Smooth muscle cell (in vitro differentiated cells): ENCODE measurements around the gene ABHD4. TPM values are rescaled to one million over a fixed set of nuclear protein-coding genes. Genes with fewer than 3 reads are reported as not detected.
A peak's percentile ranks its signal among the peaks of the same experiment; 100 is the strongest.

Experiments used
- DNase-seq: peaks from one replicate; lab custom pipeline; 2025; ENCODE audit not compliant: unreplicated experiment; lab: John Stamatoyannopoulos, UW
- H2AFZ ChIP-seq: fragments of 200-600 bp; sonication (generic); 2 replicates; pipeline ENCODE4 v1.6.0; 2016; ENCODE audit warnings: antibody characterized with exemption, low read depth, mild to moderate bottlenecking
- H3F3A ChIP-seq: fragments of 200-600 bp; sonication (generic); 2 replicates; pipeline ENCODE4 v1.6.0; 2017; ENCODE audit warnings: antibody characterized with exemption, low read depth
- H3K27ac ChIP-seq: fragments of 200-600 bp; sonication (generic); 2 replicates; pipeline ENCODE4 v1.5.1; 2016; ENCODE audit warnings: low read depth, mild to moderate bottlenecking
- H3K27me3 ChIP-seq: fragments of 200-600 bp; sonication (generic); 2 replicates; pipeline ENCODE4 v1.6.1; 2016; ENCODE audit warnings: low read depth, mild to moderate bottlenecking
- H3K36me3 ChIP-seq: fragments of 200-600 bp; sonication (generic); 2 replicates; pipeline ENCODE4 v1.5.1; 2016; ENCODE audit warnings: low read depth
- H3K4me1 ChIP-seq: fragments of 200-600 bp; sonication (generic); 2 replicates; pipeline ENCODE4 v1.5.1; 2016; ENCODE audit warnings: low read depth
- H3K4me2 ChIP-seq: fragments of 200-600 bp; sonication (generic); 2 replicates; pipeline ENCODE4 v1.6.0; 2016; ENCODE audit warnings: mild to moderate bottlenecking
- H3K4me3 ChIP-seq: fragments of 200-600 bp; sonication (generic); 2 replicates; pipeline ENCODE4 v1.5.1; 2016; ENCODE audit warnings: mild to moderate bottlenecking
- H3K79me2 ChIP-seq: fragments of 200-600 bp; sonication (generic); 2 replicates; pipeline ENCODE4 v1.6.0; 2016; ENCODE audit warnings: low read depth, mild to moderate bottlenecking
- H3K9ac ChIP-seq: fragments of 200-600 bp; sonication (generic); 2 replicates; pipeline ENCODE4 v1.6.0; 2016; ENCODE audit warnings: low read depth
- H3K9me3 ChIP-seq: fragments of 200-600 bp; sonication (generic); replicated peaks from 2 replicates; pipeline ENCODE4 v1.5.1; 2016; ENCODE audit warnings: low read depth
- H4K20me1 ChIP-seq: fragments of 200-600 bp; sonication (generic); 2 replicates; pipeline ENCODE4 v1.6.0; 2016; ENCODE audit warnings: low read depth
- whole genome bisulfite sequencing: methylation state at CpG from one replicate; pipeline ENCODE4 v1.1.7; 2016; ENCODE audit warnings: low lambda C conversion rate; 5-methylcytosine and 5-hydroxymethylcytosine counted together
- polyA plus RNA-seq: library from polyadenylated mRNA; unstranded; fragments of >200 nt; fragmentation: Nextera tagmentation; extraction: Ambion mirVana; gene quantifications from 2 replicates; pipeline ENCODE4 v1.2.1, GENCODE V29; 2016
- total RNA-seq: library from RNA; depleted of rRNA; stranded (reverse); fragments of >200 nt; gene quantifications from 2 replicates; pipeline ENCODE4 v1.2.3, GENCODE V29; 2014
- TF ChIP-seq, protein P1 (sequence below): fragments of 200-600 bp; sonication (generic); IDR thresholded peaks from 2 replicates; pipeline ENCODE4 v1.5.1; 2017; ENCODE audit warnings: borderline replicate concordance, mild to moderate bottlenecking, antibody characterized with exemption; ENCODE audit not compliant: insufficient read depth, poor library complexity, severe bottlenecking

ABHD4 gene
- total and polyA plus RNA-seq, 2 experiments from 2014 or later, result 9.7 to 13.9 TPM

DNA sequence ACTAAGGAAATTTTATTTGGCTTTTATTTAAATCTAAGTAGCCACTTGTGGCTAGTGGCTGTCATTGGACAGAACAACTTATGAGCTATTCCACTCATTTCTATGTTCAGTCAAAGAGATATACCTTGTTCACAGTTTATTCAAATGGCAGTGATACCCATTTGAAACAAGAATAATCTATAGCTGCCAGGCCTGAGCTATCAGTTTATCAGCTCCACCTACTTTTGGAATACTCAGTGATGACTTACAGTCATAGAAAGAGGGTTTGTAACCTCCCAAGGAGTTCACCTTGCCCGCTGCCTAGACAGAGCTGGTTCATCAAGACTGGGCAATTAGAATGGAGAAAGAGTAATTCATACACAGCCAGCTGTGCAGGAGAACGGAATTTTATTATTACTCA is 4.5 kb upstream of the ABHD4 start:
- no peak overlapping the region for H3K27ac ChIP-seq
- H3K9me3 ChIP-seq, result no peaks in the 10 kb centered on the region
- no peaks in the 10 kb centered on the region for H4K20me1 ChIP-seq
- H3K27me3 ChIP-seq, result no peaks in the 10 kb centered on the region
- peaks cover 4% of the 10 kb centered on the region for H3K79me2 ChIP-seq
- no peak for DNase-seq
- H3K4me2 ChIP-seq, result no peak overlapping the region
- 92% methylated on average over 2 of the region's 2 CpGs for WGBS
- no peaks in the 10 kb centered on the region for H3K36me3 ChIP-seq
- no peak overlapping the region for H3K4me3 ChIP-seq
- TF ChIP-seq, protein P1, sequence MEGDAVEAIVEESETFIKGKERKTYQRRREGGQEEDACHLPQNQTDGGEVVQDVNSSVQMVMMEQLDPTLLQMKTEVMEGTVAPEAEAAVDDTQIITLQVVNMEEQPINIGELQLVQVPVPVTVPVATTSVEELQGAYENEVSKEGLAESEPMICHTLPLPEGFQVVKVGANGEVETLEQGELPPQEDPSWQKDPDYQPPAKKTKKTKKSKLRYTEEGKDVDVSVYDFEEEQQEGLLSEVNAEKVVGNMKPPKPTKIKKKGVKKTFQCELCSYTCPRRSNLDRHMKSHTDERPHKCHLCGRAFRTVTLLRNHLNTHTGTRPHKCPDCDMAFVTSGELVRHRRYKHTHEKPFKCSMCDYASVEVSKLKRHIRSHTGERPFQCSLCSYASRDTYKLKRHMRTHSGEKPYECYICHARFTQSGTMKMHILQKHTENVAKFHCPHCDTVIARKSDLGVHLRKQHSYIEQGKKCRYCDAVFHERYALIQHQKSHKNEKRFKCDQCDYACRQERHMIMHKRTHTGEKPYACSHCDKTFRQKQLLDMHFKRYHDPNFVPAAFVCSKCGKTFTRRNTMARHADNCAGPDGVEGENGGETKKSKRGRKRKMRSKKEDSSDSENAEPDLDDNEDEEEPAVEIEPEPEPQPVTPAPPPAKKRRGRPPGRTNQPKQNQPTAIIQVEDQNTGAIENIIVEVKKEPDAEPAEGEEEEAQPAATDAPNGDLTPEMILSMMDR, result no peak
- no peak overlapping the region for H2AFZ ChIP-seq
- H3K4me1 ChIP-seq, result peaks cover 4% of the 10 kb centered on the region
- H3F3A ChIP-seq, result no peaks in the 10 kb centered on the region
- no peak overlapping the region for H3K9ac ChIP-seq

DNA sequence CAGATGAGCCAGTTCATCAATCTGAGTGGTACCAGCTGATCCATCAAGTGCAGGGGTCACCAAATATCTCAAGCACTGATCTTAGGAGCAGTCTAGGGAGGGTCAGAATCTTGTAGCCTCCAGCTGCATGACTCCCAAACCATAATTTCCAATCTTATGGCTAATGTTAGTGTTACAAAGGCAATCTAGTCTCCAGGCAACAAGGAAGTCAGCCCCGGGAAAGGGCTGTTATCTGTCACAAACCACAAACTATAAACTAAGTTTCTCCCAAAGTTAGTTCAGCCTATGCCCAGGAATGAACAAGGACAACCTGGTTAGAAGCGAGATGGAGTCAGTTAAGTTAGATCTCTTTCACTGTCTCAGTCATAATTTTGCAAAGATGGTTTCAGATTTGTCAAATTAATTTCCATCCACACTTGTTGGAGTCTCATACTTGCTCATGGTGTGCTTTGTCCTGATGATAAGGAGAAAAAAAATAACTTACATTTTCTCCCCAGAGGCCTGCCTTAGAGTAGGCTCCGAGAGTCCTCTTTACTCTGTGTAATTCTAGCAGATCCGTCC is 3.9 kb upstream of the ABHD4 start:
- no peaks in the 10 kb centered on the region for H3K9me3 ChIP-seq
- peaks cover 4% of the 10 kb centered on the region for H3K4me1 ChIP-seq
- no peaks in the 10 kb centered on the region for H4K20me1 ChIP-seq
- no peak for DNase-seq
- no peak overlapping the region for H3K4me3 ChIP-seq
- no peak overlapping the region for H2AFZ ChIP-seq
- no peaks in the 10 kb centered on the region for H3K79me2 ChIP-seq
- TF ChIP-seq, protein P1, result no peak
- no peaks in the 10 kb centered on the region for H3K36me3 ChIP-seq
- 38% methylated on average over 4 of the region's 4 CpGs for WGBS
- H3K9ac ChIP-seq, result no peak overlapping the region
- no peaks in the 10 kb centered on the region for H3F3A ChIP-seq
- no peak overlapping the region for H3K27ac ChIP-seq
- no peaks in the 10 kb centered on the region for H3K27me3 ChIP-seq
- no peak overlapping the region for H3K4me2 ChIP-seq

DNA sequence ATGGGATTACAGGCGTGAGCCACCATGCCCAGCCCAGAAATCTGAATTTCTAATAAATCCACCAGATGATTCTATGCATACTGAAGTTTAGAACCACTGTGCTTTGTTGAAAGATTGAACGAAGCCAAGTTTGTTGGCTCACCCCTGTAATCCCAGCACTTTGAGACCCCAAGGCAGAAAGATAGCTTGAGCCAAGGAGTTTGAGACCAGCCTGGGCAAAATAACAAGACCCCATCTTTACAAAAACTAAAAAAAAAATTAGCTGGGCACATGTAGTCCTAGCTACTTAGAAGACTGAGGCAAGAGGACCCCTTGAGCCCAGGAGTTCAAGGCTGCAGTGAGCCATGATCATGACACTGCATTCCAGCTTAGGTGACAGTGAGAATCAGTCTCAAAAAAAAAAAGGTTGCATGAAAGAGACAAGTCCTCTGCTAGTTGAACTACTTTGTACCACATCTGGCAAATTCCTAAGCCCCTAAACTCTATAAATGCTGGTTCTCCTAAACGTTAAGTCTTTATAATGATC is 1.7 kb upstream of the ABHD4 start:
- no peak for DNase-seq
- H4K20me1 ChIP-seq, result no peaks in the 10 kb centered on the region
- H3K4me1 ChIP-seq, result peaks cover 4% of the 10 kb centered on the region
- H2AFZ ChIP-seq, result no peak overlapping the region
- TF ChIP-seq, protein P1, result no peak
- WGBS, result 84% methylated on average over 3 of the region's 3 CpGs
- H3F3A ChIP-seq, result no peaks in the 10 kb centered on the region
- H3K9ac ChIP-seq, result no peak overlapping the region
- no peaks in the 10 kb centered on the region for H3K9me3 ChIP-seq
- H3K4me2 ChIP-seq, result no peak overlapping the region
- no peaks in the 10 kb centered on the region for H3K27me3 ChIP-seq
- H3K4me3 ChIP-seq, result no peak overlapping the region
- H3K27ac ChIP-seq, result no peak overlapping the region
- no peaks in the 10 kb centered on the region for H3K36me3 ChIP-seq
- peaks cover 9% of the 10 kb centered on the region for H3K79me2 ChIP-seq

DNA sequence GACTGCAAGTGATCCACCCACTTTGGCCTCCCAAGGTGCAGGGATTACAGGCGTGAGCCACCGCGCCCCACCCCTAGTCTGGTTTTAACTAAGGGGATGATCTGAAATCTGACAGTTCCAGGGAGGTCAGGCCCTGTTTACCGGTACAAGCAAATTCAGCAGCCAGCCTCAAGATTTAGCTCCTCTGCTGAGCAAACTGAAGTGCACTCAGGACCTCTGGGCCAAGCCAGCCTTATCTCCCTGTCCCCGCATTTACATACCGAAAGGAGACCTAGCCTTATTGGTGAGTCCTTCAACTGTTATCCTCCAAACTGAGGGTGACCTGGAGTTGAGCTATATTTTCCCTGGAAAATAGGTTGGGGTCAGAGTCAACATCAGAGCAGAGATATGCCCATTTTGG is 835 bp upstream of the ABHD4 start:
- H2AFZ ChIP-seq, result peak overlapping the region; percentile 97
- peaks cover 4% of the 10 kb centered on the region for H3K4me1 ChIP-seq
- TF ChIP-seq, protein P1, result no peak
- H3K36me3 ChIP-seq, result no peaks in the 10 kb centered on the region
- H3K27me3 ChIP-seq, result no peaks in the 10 kb centered on the region
- peak overlapping the region; percentile 78 for H3K4me3 ChIP-seq
- no peak overlapping the region for H3K27ac ChIP-seq
- peaks cover 9% of the 10 kb centered on the region for H3K79me2 ChIP-seq
- H4K20me1 ChIP-seq, result no peaks in the 10 kb centered on the region
- 88% methylated on average over 6 of the region's 6 CpGs for WGBS
- H3F3A ChIP-seq, result no peaks in the 10 kb centered on the region
- no peaks in the 10 kb centered on the region for H3K9me3 ChIP-seq
- no peak overlapping the region for H3K9ac ChIP-seq
- DNase-seq, result no peak
- peak overlapping the region; percentile 92 for H3K4me2 ChIP-seq
